Activated T-cell treated with anti-CD3 and anti-CD28 coated beads, Interleukin-2, amount 50 U/mL, for 4 hours (primary cell): ENCODE results near the gene TRPM6. TPM values are rescaled to one million over a fixed set of nuclear protein-coding genes. Genes with fewer than 3 reads are reported as not detected.

Experiments
- ATAC-seq, 2 donors: fragments of 200-7000 bp; cut with Tn5 transposase; one replicate each; pipeline ENCODE4 v1.10.0; 2021
- DNase-seq: peaks from one replicate; pipeline ENCODE4 v3.0.0-alpha.2; 2020
- H3K27me3 Mint-ChIP-seq: one replicate; pipeline ENCODE4 v1.8.0; 2021; ENCODE audit warnings: low read depth, mixed read lengths
- H3K36me3 Mint-ChIP-seq: one replicate; pipeline ENCODE4 v1.8.0; 2022; ENCODE audit warnings: mixed read lengths; ENCODE audit not compliant: insufficient read depth
- H3K4me1 Mint-ChIP-seq: one replicate; pipeline ENCODE4 v1.8.0; 2021; ENCODE audit warnings: low read depth, mixed read lengths
- H3K4me3 Mint-ChIP-seq: one replicate; pipeline ENCODE4 v1.8.0; 2021; ENCODE audit warnings: mild to moderate bottlenecking, moderate library complexity, mixed read lengths
- H3K9me3 Mint-ChIP-seq: one replicate; pipeline ENCODE4 v1.8.0; 2021; ENCODE audit warnings: mixed read lengths
- total RNA-seq, 3 donors: library from RNA; stranded (reverse); gene quantifications; one replicate each; pipeline ENCODE4 v1.2.1, GENCODE V29; 2021

The TRPM6 gene
- total RNA-seq, 3 donors from 2014 or later, result 0.05 to 0.23 (median 0.18) TPM

GRCh38 chr9:74681906-74682305 is 205.8 kb downstream of the TRPM6 start:
- H3K4me1 Mint-ChIP-seq, result no peaks in the 10 kb centered on the region
- no peaks in the 10 kb centered on the region for H3K9me3 Mint-ChIP-seq
- H3K27me3 Mint-ChIP-seq, result peaks cover 2% of the 10 kb centered on the region
- DNase-seq (no peak), ATAC-seq (no peak)
- H3K4me3 Mint-ChIP-seq, result no peak overlapping the region
- no peaks in the 10 kb centered on the region for H3K36me3 Mint-ChIP-seq

GRCh38 chr9:74674077-74674476 is 213.6 kb downstream of the TRPM6 start:
- Mint-ChIP-seq H3K9me3 (no peaks in the 10 kb centered on the region), H3K27me3 (no peaks in the 10 kb centered on the region), H3K4me3 (no peak overlapping the region), H3K4me1 (no peaks in the 10 kb centered on the region), H3K36me3 (no peaks in the 10 kb centered on the region)
- no peak for ATAC-seq
- no peak for DNase-seq

Other genes with a start within 250 kb of the TRPM6 start
- gene C9orf40, start 65.0 kb upstream of the TRPM6 start, total RNA-seq, result 10 to 100 TPM; 11.8 to 13.7 (median 13.5) TPM
- gene CARNMT1, start 140.4 kb upstream of the TRPM6 start, total RNA-seq, result 10 to 100 TPM; 30.6 to 38.0 (median 36.0) TPM
- gene NMRK1, start 200.2 kb upstream of the TRPM6 start, total RNA-seq, result 10 to 100 TPM in 2 of 3 donors, 1 to 10 TPM in 1; 7.3 to 11.1 (median 11.1) TPM
- 10 to 100 TPM; 38.9 to 49.8 (median 41.3) TPM for gene OSTF1, start 200.6 kb upstream of the TRPM6 start, total RNA-seq